ENCODE measurements around the gene ZBTB21. TPM values are rescaled to one million over a fixed set of nuclear protein-coding genes. Genes with fewer than 3 reads are reported as not detected.
A peak's percentile ranks its signal among the peaks of the same experiment; 100 is the strongest.

ZBTB21 gene
- total and polyA plus RNA-seq, 9 of the 15 experiments (the other 6 are each of a cell fraction or from before 2014, with no cell fraction given): 2.2 to 15.2 (median 8.7) TPM

GRCh38 chr21:41974752-41975053 is 35.5 kb downstream of the ZBTB21 start:
- Histone ChIP-seq H3K79me2 (ENCODE audit: control insufficient read depth, insufficient read depth, low read length) (no peaks in the 10 kb centered on the region), H3K27ac (ENCODE audit: extremely low read depth, low read depth, low read length) (no peak overlapping the region), H4K20me1 (replicated peaks; ENCODE audit: control insufficient read depth, insufficient read depth, low read length) (no peaks in the 10 kb centered on the region), H3K27me3 (ENCODE audit: control insufficient read depth in 2 of 2, insufficient read depth in 2 of 2, low read length in 2 of 2) (peaks cover 35 to 59% of the 10 kb centered on the region in 2 experiments), H3K9ac (ENCODE audit: insufficient read depth in 1 of 2, low read depth in 2 of 2, low read length in 2 of 2) (no peak overlapping the region), H3K9me1 (ENCODE audit: control insufficient read depth, insufficient read depth, low read length) (no peaks in the 10 kb centered on the region), H3K36me3 (ENCODE audit: control insufficient read depth, insufficient read depth, low read length) (no peaks in the 10 kb centered on the region), H3K4me2 (ENCODE audit: insufficient read depth, low read length) (no peak overlapping the region), H3K4me3 (no peak overlapping the region), H2AFZ (ENCODE audit: low read depth, low read length) (no peak overlapping the region), H3K4me1 (replicated peaks in 1 of 2; ENCODE audit: control insufficient read depth in 2 of 2, insufficient read depth in 2 of 2, low read length in 2 of 2) (peaks cover 0 to 4% of the 10 kb centered on the region in 2 experiments; a peak in 2 of 5 replicates), H3K9me3 (replicated peaks; ENCODE audit: control insufficient read depth, insufficient read depth, low read depth, low read length) (peaks cover 4% of the 10 kb centered on the region; the same call in 1 of the 2 replicates)
- ATAC-seq: no peak
- peak in 1 of 4 experiments; percentile 6 for DNase-seq (ENCODE audit: extremely low read depth in 1 of 4, low spot score in 3 of 4)
- intact Hi-C loops (cut with micrococcal nuclease): no loop called here
- WGBS (ENCODE audit: insufficient coverage, low coverage, missing lambda C conversion rate): 3% methylated on average over 3 of the region's 4 CpGs
- no TSS peak for BruUV-seq (replicated peaks)
- CTCF ChIA-PET (ENCODE audit: low intra/inter-chr PET ratio): no interaction called here
- POLR2A ChIA-PET: no interaction called here
- no peak for TF ChIP-seq SIN3A (IDR thresholded peaks at IDR 0.05; ENCODE audit: borderline replicate concordance in 2 of 2, control insufficient read depth in 1 of 2, low read depth in 2 of 2, low read length in 2 of 2)
- no peak for TF ChIP-seq NBN (IDR thresholded peaks at IDR 0.05; ENCODE audit: low read depth)
- no peak for TF ChIP-seq TBP (optimal IDR thresholded peaks at IDR 0.05; ENCODE audit: low read depth, low read length)
- TF ChIP-seq ZNF282 (CRISPR knock-in tag; IDR thresholded peaks at IDR 0.05): no peak
- no peak for TF ChIP-seq GATA2 (CRISPR knock-in tag; IDR thresholded peaks at IDR 0.05)
- FAIRE-seq: no peak
- in situ Hi-C loops (cut with MboI): no loop called here

Measured in K562 (cell line).